Frontal cortex (tissue), 4 donors: ENCODE measurements around the gene CCDC157. TPM values are rescaled to one million over a fixed set of nuclear protein-coding genes. Genes with fewer than 3 reads are reported as not detected.

ENCODE experiments used
- DNase-seq, 2 donors: peaks; one replicate each; pipeline ENCODE4 v3.0.0; 2012; ENCODE audit warnings: low spot score in 2 of 2
- FAIRE-seq: peaks from 2 replicates; lab custom pipeline; 2012; peaks lifted over from hg19 to GRCh38; lab: Jason Lieb, UNC
- total RNA-seq: library from RNA; depleted of rRNA; stranded (reverse); fragments of >200 nt; gene quantifications from one replicate; pipeline ENCODE4 v1.2.3, GENCODE V29; 2014
- donor health status: control.
- donor health status: control.
- donor health status: control.

The CCDC157 gene
- total RNA-seq, 1 donor from 2014 or later: 5.3 TPM

- DNase-seq: no peak
- FAIRE-seq: no peak
Measured at GRCh38 chr22:30348404-30348803, 8.4 kb upstream of the CCDC157 start.

GRCh38 chr22:30348809-30349208 lies 8.0 kb upstream of the CCDC157 start:
- FAIRE-seq: no peak

DNA sequence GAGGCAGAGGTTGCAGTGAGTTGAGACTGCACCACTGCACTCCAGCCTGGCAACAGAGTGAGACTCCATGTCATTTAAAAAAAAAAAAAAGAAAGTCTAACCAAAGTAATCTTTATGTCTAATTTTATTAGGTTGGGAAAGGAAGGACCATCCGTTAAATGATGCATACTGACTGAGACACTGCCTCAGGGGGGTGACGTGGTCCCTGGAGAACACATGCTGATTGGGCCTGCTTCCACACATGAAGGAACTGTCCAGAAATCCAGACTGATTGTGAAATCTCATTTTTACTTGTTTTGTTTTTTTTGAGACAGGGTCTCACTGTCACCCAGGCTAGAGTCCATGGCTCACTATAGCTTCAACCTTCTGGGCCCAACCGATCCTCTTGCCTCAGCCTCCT lies 5.6 kb upstream of the CCDC157 start:
- FAIRE-seq (no peak), DNase-seq (no peak)

More at GRCh38 chr22:30348809-30349208, 8.0 kb upstream of the CCDC157 start:
- no peak for DNase-seq

- no peak for DNase-seq
- no peak for FAIRE-seq
Measured at GRCh38 chr22:30354644-30355043, 2.2 kb upstream of the CCDC157 start.

- FAIRE-seq (no peak), DNase-seq (no peak)
Measured at GRCh38 chr22:30357236-30357570, 396 bp downstream of the CCDC157 start.

GRCh38 chr22:30357650-30358215 lies 926 bp downstream of the CCDC157 start:
- FAIRE-seq (no peak), DNase-seq (no peak)

DNA sequence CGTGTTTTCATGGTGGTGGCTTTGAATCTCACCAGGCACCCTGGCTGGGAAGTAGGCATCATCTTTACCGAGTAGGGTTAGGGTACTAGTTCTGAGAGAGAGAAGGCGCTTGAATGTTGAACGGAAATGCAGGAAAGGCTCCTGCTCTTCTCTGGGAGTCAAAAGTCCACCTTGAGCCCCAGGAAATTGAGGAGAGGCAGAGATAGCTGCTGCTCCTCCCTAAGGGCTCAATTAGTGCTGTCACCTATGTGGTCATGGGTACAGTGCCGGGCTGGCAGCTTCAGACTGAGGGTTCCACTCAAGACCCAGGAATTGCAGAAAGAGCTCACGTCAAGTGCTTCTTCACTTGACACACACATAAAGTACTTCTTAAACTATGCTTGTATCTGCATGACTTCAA lies 1.7 kb downstream of the CCDC157 start:
- no peak for FAIRE-seq
- DNase-seq: no peak

- FAIRE-seq: no peak
- DNase-seq: no peak
Measured at GRCh38 chr22:30361916-30362650, 5.3 kb downstream of the CCDC157 start.

DNA sequence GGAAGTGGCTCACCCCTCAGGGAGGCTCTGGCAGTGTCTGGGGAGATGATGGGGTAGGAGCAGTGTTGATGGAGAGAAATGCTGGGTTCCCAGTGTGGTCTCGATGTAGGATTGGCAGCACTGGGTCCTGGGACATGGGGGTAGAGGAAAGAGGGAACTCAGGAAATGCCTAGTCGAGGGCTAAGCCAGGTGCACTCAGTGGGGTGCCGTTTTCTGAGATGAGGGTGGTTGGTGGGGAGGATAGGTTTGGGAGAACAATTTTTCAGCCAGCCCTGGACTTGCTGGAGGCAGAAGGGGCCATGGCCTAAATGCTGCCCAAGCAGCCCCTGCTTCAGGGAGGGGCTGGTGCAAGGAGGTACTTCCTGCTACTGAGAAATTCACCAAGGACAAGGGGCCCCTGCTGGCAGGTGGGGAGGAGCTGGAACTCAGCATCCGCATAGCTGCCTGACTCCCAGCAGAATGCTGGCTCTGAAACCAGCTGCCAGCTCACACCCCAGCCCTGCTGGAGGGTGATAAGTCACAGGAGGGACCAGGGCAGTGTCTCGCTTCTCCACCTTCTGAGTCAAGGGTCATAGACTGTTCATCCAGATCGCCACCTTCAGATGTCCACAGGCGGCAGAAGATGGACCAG lies 6.0 kb downstream of the CCDC157 start:
- DNase-seq (no peak), FAIRE-seq (no peak)

DNA sequence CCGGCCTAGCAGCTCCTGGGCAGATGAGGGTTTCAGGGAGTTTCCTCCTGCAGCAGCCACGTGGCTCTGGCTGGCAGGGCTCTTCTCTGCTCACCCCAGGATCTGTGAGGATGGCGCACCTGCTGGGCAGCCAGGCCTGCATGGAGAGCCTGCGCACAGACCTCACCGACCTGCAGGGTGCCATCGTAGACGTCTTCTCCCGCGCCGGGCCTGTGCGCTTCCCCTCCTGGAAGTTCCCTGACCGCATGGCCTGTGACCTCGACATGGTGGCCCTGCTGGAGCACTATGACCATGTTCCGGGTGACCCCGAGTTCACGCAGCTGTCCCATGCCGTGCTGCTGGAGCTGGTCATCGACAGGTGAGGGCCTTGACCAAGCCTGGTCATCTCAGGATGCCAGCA lies 9.1 kb downstream of the CCDC157 start:
- no peak for FAIRE-seq
- no peak for DNase-seq

GRCh38 chr22:30368420-30368819 lies 11.6 kb downstream of the CCDC157 start:
- FAIRE-seq: no peak

GRCh38 chr22:30370641-30371230 lies 13.9 kb downstream of the CCDC157 start:
- no peak for DNase-seq
- FAIRE-seq: no peak

More at GRCh38 chr22:30368420-30368819, 11.6 kb downstream of the CCDC157 start:
- DNase-seq: no peak

DNA sequence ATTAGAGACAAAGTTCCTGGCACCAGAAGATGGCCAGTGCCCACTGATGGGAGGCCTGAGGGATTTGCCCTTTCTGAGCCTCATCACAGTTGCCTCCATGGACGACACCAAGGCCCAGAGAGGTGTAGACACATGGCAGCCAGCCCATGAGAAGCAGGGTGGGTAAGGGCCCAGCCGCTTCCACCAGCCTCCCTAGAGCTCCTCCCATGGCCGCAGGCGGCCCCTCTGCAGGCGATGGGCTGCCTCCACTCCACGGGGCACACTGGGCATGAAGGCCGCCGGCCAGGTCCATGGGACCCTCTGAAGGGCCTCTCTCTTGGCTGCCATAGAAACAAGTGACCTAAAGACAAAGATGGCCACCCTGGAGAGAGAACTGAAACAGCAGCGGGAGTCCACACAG lies 14.5 kb downstream of the CCDC157 start:
- FAIRE-seq (no peak), DNase-seq (no peak)

DNA sequence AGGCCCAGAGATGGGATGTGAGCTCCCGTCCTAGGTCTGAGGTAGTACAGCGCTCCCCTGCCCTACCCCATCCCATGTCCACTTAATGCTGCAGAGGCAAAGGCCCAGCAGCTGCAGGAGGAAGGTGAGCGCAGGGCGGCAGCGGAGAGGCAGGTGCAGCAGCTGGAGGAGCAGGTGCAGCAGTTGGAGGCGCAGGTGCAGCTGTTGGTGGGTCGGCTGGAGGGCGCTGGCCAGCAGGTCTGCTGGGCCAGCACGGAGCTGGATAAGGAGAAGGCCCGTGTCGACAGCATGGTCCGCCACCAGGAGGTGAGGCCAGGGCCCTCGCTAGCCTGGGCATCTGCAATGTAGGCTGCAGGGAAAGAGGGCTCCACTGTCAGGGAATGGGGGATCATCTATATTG lies 15.2 kb downstream of the CCDC157 start:
- FAIRE-seq: no peak
- no peak for DNase-seq

GRCh38 chr22:30372915-30373314 lies 16.1 kb downstream of the CCDC157 start:
- DNase-seq: no peak
- FAIRE-seq: no peak

GRCh38 chr22:30373331-30374325 lies 16.8 kb downstream of the CCDC157 start:
- FAIRE-seq (no peak), DNase-seq (no peak)

DNA sequence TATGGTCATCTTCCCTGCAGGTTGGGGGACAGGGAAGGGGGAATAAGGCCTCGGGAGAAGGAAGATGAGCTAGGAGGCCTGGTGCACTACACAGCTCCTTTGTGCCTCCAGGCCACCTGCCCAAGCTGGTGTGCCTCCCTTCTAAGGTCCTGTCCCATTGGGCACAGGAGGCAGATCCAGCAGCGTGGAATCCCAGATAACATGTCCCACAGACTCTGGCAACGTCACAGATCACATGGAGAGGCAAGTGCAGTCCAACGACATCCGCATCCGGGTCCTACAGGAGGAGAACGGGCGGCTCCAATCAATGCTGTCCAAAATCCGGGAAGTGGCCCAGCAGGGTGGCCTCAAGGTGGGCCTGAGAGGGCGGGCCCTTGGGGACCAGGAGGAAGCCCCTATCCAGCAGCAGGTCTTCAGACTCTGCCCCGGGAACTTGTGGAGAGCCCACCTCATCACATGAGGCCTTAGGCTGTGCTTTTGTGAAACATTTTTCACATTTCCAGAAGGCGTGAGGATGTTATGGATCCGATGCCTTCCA lies 18.6 kb downstream of the CCDC157 start:
- DNase-seq: no peak

GRCh38 chr22:30380011-30380410 lies 23.2 kb downstream of the CCDC157 start:
- DNase-seq: no peak
- FAIRE-seq: no peak

More for the DNA sequence above, 18.6 kb downstream of the CCDC157 start:
- no peak for FAIRE-seq

GRCh38 chr22:30381264-30381663 lies 24.5 kb downstream of the CCDC157 start:
- DNase-seq: no peak
- no peak for FAIRE-seq

- FAIRE-seq (no peak), DNase-seq (no peak)
Measured at GRCh38 chr22:30382340-30382739, 25.5 kb downstream of the CCDC157 start.
